Panc1 (cell line): ENCODE results near the gene LHFPL3. TPM values are rescaled to one million over a fixed set of nuclear protein-coding genes. Genes with fewer than 3 reads are reported as not detected.

Experiments
- ATAC-seq: fragments of 200-7000 bp; cut with Tn5 transposase; 2 replicates; pipeline ENCODE4 v1.9.1; 2020; ENCODE audit warnings: mild to moderate bottlenecking, moderate library complexity
- BruUV-seq: library from RNA; stranded (reverse); fragments of 400-500 nt; replicated peaks from 2 replicates; lab custom pipeline; 2021; lab: Mats Ljungman, UMichigan
- CTCF ChIA-PET: fragments of 300-600 bp; sonication (Branson Sonifier 250); formaldehyde crosslinking; loops from one replicate; lab custom pipeline; 2022; ENCODE audit warnings: antibody characterized with exemption; lab: Charles Lee
- POLR2A ChIA-PET: fragments of 300-600 bp; sonication (Branson Sonifier 250); formaldehyde crosslinking; loops from one replicate; lab custom pipeline; 2022; ENCODE audit warnings: antibody characterized with exemption; lab: Charles Lee
- DNase-seq: peaks from one replicate; pipeline ENCODE4 v3.0.0-alpha.2; 2010; ENCODE audit warnings: low read depth, low spot score
- H3K27ac ChIP-seq: 2 replicates; pipeline ENCODE4 v1.5.1; 2011; ENCODE audit warnings: mild to moderate bottlenecking, low read length, inconsistent platforms
- H3K27me3 ChIP-seq: fragments of 200-500 bp; sonication (Bioruptor generic); 2 replicates; pipeline ENCODE4 v1.6.0; 2014; ENCODE audit warnings: low read length, inconsistent platforms; ENCODE audit not compliant: control insufficient read depth, insufficient read depth
- H3K36me3 ChIP-seq: fragments of 200-500 bp; sonication (Bioruptor generic); 2 replicates; pipeline ENCODE4 v1.5.1; 2014; ENCODE audit warnings: inconsistent platforms, mild to moderate bottlenecking, low read length, moderate library complexity; ENCODE audit not compliant: control insufficient read depth, insufficient read depth
- H3K4me1 ChIP-seq: 2 replicates; pipeline ENCODE4 v1.5.1; 2011; ENCODE audit warnings: inconsistent platforms, mild to moderate bottlenecking, low read length, moderate library complexity; ENCODE audit not compliant: control insufficient read depth, insufficient read depth
- H3K4me3 ChIP-seq, 2 experiments: 2 replicates each; pipeline ENCODE4 v1.5.1; 2011 to 2012; ENCODE audit warnings: low read depth in 2 of 2, low read length in 2 of 2, mild to moderate bottlenecking in 2 of 2, inconsistent platforms in 1 of 2, moderate library complexity in 1 of 2
- H3K9me3 ChIP-seq: fragments of 200-500 bp; sonication (Bioruptor generic); 2 replicates; pipeline ENCODE4 v1.5.1; 2014; ENCODE audit warnings: low read depth, mild to moderate bottlenecking, inconsistent platforms, low read length, moderate library complexity; ENCODE audit not compliant: control insufficient read depth, insufficient read depth
- CTCF ChIP-seq: fragments of 450-650 bp; IDR thresholded peaks from 2 replicates; pipeline ENCODE4 v1.5.1; 2017; ENCODE audit warnings: mild to moderate bottlenecking
- POLR2AphosphoS5 ChIP-seq: IDR thresholded peaks from 2 replicates; pipeline ENCODE4 v1.6.1; 2012; ENCODE audit warnings: mild to moderate bottlenecking, low read depth, low read length, moderate library complexity
- SIN3A ChIP-seq: IDR thresholded peaks from 2 replicates; pipeline ENCODE4 v1.6.1; 2012; ENCODE audit warnings: low read depth, mild to moderate bottlenecking, low read length, moderate library complexity, borderline replicate concordance; ENCODE audit not compliant: insufficient read depth
- TCF7L2 ChIP-seq: IDR thresholded peaks from 2 replicates; pipeline ENCODE4 v1.6.1; 2011; ENCODE audit warnings: mild to moderate bottlenecking, low read depth, low read length, inconsistent platforms
- in situ Hi-C: cut with HindIII; loops from 2 replicates; pipeline ENCODE4 v1.10.0; 2016; ENCODE audit warnings: low sequenced_read_pairs, low pct_unique_long_range_greater_than_20kb
- intact Hi-C: fragments of 100-400 bp; cut with micrococcal nuclease; formaldehyde crosslinking; loops from one replicate; pipeline ENCODE4 v1.10.0; 2022; ENCODE audit not compliant: unreplicated experiment
- total RNA-seq: library from RNA; stranded (reverse); gene quantifications from one replicate; pipeline ENCODE4 v1.2.1, GENCODE V29; 2021; ENCODE audit not compliant: unreplicated experiment
- TF ChIP-seq, protein P1 (sequence below), 2 experiments: IDR thresholded peaks; 2 replicates each; pipeline ENCODE4 v1.6.1; 2011 to 2012; ENCODE audit warnings: low read depth in 2 of 2, control low read depth in 1 of 2, low read length in 1 of 2, mild to moderate bottlenecking in 1 of 2, moderate library complexity in 1 of 2; ENCODE audit not compliant: insufficient read depth in 1 of 2

The LHFPL3 gene
- total RNA-seq, 1 experiment from 2014 or later, result not detected

- intact Hi-C loops, result no loop called here
- H3K4me1 ChIP-seq, result no peaks in the 10 kb centered on the region
- ATAC-seq (no peak), DNase-seq (no peak)
- BruUV-seq, result no TSS peak
- no peaks in the 10 kb centered on the region for H3K36me3 ChIP-seq
- H3K9me3 ChIP-seq, result no peaks in the 10 kb centered on the region
- in situ Hi-C loops, result no loop called here
- H3K27me3 ChIP-seq, result no peaks in the 10 kb centered on the region
- CTCF ChIA-PET, result no interaction called here
- TF ChIP-seq POLR2AphosphoS5, result no peak
- TF ChIP-seq SIN3A, result no peak
- TF ChIP-seq CTCF, result no peak
- TF ChIP-seq, protein P1, sequence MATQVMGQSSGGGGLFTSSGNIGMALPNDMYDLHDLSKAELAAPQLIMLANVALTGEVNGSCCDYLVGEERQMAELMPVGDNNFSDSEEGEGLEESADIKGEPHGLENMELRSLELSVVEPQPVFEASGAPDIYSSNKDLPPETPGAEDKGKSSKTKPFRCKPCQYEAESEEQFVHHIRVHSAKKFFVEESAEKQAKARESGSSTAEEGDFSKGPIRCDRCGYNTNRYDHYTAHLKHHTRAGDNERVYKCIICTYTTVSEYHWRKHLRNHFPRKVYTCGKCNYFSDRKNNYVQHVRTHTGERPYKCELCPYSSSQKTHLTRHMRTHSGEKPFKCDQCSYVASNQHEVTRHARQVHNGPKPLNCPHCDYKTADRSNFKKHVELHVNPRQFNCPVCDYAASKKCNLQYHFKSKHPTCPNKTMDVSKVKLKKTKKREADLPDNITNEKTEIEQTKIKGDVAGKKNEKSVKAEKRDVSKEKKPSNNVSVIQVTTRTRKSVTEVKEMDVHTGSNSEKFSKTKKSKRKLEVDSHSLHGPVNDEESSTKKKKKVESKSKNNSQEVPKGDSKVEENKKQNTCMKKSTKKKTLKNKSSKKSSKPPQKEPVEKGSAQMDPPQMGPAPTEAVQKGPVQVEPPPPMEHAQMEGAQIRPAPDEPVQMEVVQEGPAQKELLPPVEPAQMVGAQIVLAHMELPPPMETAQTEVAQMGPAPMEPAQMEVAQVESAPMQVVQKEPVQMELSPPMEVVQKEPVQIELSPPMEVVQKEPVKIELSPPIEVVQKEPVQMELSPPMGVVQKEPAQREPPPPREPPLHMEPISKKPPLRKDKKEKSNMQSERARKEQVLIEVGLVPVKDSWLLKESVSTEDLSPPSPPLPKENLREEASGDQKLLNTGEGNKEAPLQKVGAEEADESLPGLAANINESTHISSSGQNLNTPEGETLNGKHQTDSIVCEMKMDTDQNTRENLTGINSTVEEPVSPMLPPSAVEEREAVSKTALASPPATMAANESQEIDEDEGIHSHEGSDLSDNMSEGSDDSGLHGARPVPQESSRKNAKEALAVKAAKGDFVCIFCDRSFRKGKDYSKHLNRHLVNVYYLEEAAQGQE (IDR thresholded peaks at IDR 0.05; ENCODE audit: insufficient read depth in 1 of 2, low read depth in 2 of 2, low read length in 1 of 2), result no peak
- no peak for TF ChIP-seq TCF7L2
- POLR2A ChIA-PET, result no interaction called here
- H3K27ac ChIP-seq, result no peak overlapping the region
- no peak overlapping the region for H3K4me3 ChIP-seq
Observed at GRCh38 chr7:104694710-104695109, 366.3 kb downstream of the LHFPL3 start.

DNA sequence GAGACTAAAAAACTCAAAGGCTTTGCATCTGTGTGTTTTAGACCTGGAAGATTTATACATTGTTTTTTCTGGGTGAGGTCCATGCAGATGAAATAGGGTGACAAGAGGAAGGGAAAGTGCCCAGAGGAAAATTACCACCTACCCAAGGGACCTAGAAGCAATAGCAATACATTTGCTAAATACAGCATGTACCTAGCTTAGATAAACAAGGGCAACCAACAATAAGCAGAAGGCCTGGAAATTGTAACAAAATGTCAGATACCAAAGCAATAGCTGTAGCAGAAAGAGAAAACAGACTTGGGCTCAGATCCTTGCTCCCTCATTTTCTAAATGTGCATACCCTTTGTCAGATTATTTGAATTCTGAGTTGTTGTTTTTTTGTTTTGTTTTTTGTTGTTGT, 367.2 kb downstream of the LHFPL3 start:
- H3K36me3 ChIP-seq, result no peaks in the 10 kb centered on the region
- DNase-seq (no peak), ATAC-seq (no peak)
- no peaks in the 10 kb centered on the region for H3K9me3 ChIP-seq
- TF ChIP-seq POLR2AphosphoS5, result no peak
- ChIA-PET POLR2A (no interaction called here), CTCF (no interaction called here)
- no peak overlapping the region for H3K4me3 ChIP-seq
- H3K27ac ChIP-seq, result no peak overlapping the region
- no peaks in the 10 kb centered on the region for H3K27me3 ChIP-seq
- intact Hi-C loops, result no loop called here
- in situ Hi-C loops, result no loop called here
- no peaks in the 10 kb centered on the region for H3K4me1 ChIP-seq
- no TSS peak for BruUV-seq

- intact Hi-C loops, result no loop called here
Observed at GRCh38 chr7:104700336-104700735, 371.9 kb downstream of the LHFPL3 start.

More at GRCh38 chr7:104700336-104700735, 371.9 kb downstream of the LHFPL3 start:
- no peak overlapping the region for H3K4me3 ChIP-seq
- in situ Hi-C loops, result no loop called here
- POLR2A ChIA-PET, result interaction anchor here (0.6 kb wide), 1 partner anchor 844 kb away, joined by 12 read pairs; no protein-coding TSS in a partner anchor
- H3K27ac ChIP-seq, result no peak overlapping the region
- no peak for TF ChIP-seq SIN3A
- TF ChIP-seq, protein P1 (IDR thresholded peaks at IDR 0.05; ENCODE audit: insufficient read depth in 1 of 2, low read depth in 2 of 2, low read length in 1 of 2), result no peak
- no peak for TF ChIP-seq POLR2AphosphoS5
- no peak for TF ChIP-seq CTCF
- no peak for TF ChIP-seq TCF7L2
- no peak for DNase-seq
- H3K36me3 ChIP-seq, result no peaks in the 10 kb centered on the region
- H3K27me3 ChIP-seq, result no peaks in the 10 kb centered on the region
- H3K9me3 ChIP-seq, result no peaks in the 10 kb centered on the region
- CTCF ChIA-PET, result no interaction called here
- H3K4me1 ChIP-seq, result no peaks in the 10 kb centered on the region
- BruUV-seq, result no TSS peak
- ATAC-seq, result no peak
